Skeletal muscle cell (primary cell): ENCODE measurements around the gene CST9L.

Source experiments
- DNase-seq: peaks from one replicate; pipeline ENCODE4 v3.0.0-alpha.2; 2010; ENCODE audit warnings: low read depth
- H3K4me3 ChIP-seq: 2 replicates; pipeline ENCODE4 v1.5.1; 2011; ENCODE audit warnings: low read depth, mild to moderate bottlenecking, control low read depth, low read length, moderate library complexity

Gene CST9L

DNA sequence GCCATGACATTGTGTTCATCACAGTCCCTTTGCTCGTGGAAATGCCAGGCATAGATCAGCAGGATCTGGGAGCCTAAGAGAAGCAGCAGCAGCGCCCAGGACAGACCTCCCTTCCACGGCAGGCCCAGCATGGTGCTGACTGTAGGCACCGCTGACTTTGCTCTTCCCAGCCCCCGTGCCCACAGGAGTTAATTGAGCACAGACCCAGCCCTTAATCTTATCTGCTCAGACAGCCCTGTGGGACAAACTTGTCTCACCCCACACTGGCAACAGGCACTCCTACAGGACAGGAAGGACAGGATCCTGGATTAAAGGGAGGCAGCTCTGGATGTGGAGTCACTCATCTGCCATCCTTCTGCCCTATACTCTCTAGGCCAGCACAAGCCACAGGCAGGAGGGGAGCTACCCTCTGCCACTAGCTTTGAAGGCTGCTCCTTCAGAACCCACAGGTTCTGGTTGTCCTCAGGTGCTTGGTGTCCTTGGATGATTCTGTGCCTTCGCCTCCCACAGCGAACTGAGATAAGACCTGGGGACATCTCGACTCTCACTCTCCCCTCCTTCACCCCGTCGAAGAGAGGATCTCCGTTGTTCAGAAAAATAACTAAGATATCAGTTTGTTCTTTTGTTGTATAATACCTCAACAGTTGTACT is at the start of gene CST9L:
Gene CST9L (minus strand): TSS at position 165 of the 651 bp plus-strand sequence. CDS start 34 bp downstream, at position 131.
- no peak for DNase-seq
- H3K4me3 ChIP-seq, result no peak within 1 kb of the TSS

DNA sequence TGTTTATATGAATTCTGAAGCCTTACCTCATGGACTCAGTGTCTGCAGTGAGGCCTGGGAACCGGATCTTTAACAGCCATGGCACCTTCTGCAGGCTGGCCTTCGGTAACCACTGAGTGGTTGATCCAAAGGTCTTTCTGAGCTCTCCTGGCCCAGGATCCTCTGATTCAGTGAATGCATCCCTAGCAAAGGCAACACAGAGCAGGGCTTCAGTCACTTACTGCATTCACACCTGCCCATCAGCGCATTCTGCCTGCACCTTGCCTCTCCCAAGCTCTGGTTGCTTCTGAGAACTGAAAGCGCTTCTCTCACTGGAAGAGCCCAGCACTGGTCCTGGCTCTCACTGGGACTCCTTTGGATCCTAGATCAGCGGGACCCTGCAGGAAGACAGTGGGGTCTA is 45.9 kb upstream of the CST9L start:
- no peak overlapping the region for H3K4me3 ChIP-seq
- no peak for DNase-seq

DNA sequence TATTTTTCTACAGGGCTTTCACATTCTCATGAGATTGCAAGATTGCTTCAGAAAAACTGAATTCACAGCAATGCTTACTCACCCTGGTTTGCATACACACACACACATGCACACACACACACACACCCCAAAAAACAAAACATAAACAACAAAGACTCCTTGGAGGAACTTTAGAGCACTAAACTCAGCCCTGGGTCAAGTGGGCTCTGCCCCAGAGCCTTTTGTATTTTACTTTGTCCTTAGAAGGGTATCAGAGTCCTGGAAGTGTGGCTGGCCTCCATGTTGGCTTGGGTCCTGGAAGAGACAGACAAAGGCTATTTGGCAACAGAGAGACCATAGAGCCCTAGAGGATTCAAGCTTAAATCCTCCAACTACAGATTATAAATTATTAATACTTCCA is 45.4 kb upstream of the CST9L start:
- DNase-seq, result peak; percentile 45
- H3K4me3 ChIP-seq, result no peak overlapping the region

DNA sequence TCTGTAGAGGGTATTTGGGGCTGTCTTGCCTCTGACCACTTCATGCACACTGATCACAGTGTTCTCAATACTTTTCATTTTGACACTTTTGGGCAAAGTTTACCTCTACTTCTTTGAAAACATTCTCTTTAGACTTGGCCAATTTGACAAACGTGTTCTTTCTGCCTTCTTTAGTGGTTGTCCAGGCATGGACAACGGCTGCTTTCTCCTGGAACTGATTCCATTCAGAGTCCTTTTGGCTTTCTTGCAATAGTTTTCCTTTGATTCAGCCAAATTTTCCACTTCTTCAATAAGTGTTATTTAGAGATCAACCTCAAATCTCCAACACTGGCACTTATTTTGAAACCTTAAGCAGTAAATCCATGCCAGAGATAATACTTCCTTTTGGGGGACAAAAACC is 44.1 kb upstream of the CST9L start:
- no peak for DNase-seq
- H3K4me3 ChIP-seq, result no peak overlapping the region

DNA sequence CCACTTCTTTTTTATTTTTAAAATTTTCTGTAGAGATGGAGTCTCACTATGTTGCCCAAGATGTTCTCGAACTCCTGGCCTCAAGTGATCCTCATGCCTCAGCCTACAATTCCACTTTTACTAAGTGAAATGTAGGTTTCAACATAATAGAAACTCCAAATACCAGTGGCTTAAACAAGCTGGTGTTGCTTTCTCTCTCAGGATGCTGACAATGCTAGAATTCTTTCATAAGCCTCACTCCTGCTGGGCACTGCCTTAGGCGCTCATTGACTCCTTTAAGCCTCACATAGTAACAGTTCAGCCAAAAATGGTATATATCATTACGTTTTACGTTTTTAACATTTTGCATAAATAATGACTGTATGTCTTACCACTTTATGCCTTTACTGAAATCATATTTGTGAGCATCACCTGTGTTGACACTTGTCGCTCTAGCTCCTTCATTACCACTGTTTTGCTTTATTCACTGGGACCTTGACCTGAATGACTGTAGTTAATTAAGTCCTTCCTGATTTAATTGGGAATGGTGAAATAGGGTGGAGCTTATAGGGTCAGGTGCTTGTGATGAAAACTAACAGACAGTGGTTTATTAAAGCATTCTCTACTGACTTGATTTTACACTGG is 41.3 kb upstream of the CST9L start:
- DNase-seq, result no peak
- no peak overlapping the region for H3K4me3 ChIP-seq

DNA sequence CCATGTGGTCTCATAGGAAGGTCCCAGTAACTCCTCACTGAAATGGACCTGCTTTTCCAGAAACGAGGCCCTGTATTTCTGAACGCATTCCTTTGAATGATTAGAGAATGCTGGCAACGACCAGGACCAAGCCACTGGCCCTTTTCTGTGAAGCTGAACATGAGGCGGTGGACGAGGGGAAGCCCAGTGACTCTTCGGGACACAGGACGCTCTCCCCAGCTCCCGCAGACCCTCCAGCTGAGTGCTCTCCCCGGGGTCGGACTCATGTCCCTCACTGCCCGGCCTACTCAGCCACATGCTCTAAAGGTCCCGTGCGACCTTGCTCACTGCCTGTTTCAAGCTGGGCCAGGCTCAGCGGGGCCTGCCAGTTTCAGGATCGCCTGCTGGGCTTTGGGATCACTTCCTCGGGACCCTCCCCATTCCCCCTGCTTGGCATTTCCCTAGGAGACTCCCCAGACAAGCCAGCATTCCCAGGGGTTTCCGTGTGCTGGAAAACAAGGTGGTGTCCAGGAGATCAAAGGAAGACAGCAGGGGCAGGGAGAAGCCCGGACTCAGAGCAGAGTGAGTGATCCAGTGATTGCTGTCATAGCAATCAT is 40.1 kb upstream of the CST9L start:
- no peak overlapping the region for H3K4me3 ChIP-seq
- no peak for DNase-seq

GRCh38 chr20:23607497-23608245 is 39.4 kb upstream of the CST9L start:
- DNase-seq, result no peak
- no peak overlapping the region for H3K4me3 ChIP-seq

DNA sequence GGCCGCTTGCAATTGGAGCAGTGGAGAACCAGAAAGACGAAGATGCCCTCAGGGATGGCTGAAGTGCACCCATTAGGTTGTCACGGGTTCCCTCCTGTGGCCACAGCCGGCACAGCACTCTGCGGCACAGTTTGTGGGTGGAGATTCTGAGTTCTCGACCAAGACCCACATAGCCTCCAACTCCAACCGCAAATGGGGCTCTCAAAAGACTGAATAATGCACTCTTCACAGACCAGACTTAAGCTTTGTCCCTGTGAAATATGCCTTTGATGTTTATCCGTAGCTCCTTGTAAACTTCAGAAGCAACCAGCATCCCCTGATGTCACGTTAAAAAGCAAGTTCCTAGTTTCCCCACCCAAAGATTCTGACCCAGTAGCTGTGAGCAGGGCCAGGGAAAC is 38.4 kb upstream of the CST9L start:
- DNase-seq, result no peak
- H3K4me3 ChIP-seq, result no peak overlapping the region

DNA sequence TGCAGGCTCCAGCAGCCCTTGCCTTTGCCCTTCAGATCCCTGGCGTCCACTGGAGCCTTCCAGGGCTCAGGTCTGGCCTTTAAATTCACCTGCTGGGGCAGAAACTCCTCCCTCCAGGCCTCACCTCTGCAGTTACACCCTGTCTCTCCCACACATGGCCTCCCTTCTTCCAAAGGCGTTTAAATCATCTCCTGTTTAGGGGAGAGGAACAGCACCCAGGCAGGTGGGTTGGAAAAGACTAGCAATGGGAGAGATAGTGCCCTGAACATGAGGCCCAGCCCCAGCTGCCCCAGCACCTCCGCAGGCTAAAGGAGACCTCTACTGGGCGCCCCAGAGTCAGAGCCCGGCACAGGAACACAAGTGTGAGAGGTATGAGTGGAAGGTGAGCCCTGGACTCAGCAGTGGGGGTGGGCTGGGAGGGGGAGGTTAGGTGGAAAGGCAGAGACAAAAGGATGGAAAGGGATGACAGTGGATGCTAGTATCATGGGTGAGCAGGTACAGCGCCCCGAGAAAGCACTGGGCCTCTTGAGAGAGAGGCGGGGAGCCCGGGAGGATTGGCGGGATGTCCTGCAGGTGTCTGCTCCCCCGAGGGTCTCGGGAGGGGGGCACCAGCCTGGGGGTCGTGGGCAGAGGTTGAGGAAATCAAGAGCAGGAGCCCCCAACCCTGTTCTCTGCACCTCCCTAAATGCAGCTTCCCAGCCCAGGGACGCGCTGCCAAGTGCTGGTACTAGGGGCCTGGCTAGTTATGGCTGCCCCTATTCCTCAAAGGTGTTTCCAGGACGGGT is 37.8 kb upstream of the CST9L start, which contains the start of gene CST9:
Gene CST9 (minus strand): TSS at position 51 of the 785 bp plus-strand sequence. CDS start 53 bp downstream, outside the sequence.
- no peak for DNase-seq
- H3K4me3 ChIP-seq, result no peak within 1 kb of the TSS

- DNase-seq, result no peak
- H3K4me3 ChIP-seq, result no peak overlapping the region
Measured at GRCh38 chr20:23604306-23604705, 36.0 kb upstream of the CST9L start.

GRCh38 chr20:23603321-23603720 is 35.0 kb upstream of the CST9L start:
- DNase-seq, result no peak
- no peak overlapping the region for H3K4me3 ChIP-seq

DNA sequence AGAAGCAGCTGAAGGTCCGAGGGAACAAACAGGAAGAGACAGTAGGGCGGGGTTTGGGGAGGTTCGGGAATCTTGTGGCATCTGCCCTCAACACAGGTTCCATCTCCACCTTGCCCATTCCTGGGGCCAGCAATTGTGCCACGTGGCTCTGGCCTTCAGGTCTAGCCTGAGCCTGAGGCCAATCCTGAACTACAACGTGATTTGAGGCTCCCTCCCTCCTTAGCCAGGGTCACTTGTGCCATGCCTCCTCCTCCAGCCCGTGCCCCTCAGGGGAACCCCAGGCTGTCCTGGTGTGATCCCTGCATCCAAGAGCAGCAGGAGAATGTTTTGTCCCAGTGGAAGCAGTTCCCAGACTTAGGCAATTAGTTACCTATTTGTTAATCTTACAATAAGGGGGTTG is 34.4 kb upstream of the CST9L start:
- no peak for DNase-seq
- no peak overlapping the region for H3K4me3 ChIP-seq

DNA sequence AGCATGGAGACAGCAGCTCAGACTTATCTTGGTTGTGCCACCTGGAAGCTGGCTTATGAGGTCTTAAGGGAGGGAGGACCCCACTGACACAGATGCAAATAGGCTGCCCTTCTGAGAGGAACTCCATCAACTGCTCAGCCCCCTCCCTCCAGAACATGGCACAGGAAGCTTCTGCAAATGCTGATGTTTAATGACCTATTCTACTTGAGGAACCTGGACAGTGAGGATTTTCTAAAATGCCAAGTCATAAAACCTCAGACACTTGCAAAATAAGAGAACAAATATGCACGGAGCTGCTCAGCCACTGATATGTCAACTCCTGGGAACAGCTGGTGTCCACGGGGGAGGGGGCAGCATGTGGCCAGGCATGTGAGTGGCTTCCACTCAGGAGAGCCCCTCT is 34.0 kb upstream of the CST9L start:
- H3K4me3 ChIP-seq, result no peak overlapping the region
- DNase-seq, result no peak

DNA sequence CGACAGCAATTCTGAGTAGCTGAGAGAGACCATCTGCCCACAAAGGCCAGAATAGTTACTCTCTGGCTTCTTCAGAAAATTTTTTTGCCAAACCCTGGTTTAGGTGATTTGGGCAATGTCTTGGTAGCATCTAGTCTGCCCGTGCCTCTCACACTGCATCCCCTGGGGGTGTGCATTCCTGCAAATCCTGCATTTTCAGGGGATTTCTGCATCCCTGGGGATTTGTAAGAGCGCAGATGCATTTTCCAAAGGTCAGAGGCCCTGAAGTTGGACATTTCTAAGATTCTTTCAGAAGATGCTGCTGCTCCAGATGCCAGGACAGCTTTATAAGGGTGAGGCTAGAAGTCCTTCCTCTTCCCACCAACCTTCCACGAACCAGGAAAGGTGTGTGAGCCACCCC is 33.4 kb upstream of the CST9L start:
- no peak for DNase-seq
- no peak overlapping the region for H3K4me3 ChIP-seq

DNA sequence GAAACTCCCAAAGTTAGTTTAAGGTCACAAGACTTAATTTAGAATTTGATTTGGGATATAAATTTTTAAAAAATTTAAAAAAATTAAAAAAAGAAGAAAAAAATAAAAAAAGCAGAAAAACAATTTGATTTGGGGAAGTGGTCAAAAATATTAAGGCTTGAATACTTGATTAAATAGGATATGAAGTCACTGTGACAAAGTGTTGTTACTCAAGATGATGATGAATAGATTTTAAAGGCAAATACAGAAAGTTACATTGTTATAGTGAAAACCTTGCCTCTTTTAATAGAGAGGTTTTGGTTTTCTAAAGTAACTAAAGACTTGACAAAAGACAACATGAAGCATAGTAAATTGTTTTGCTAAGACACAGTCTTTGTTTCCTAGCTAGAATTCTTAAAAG is 30.2 kb upstream of the CST9L start:
- no peak overlapping the region for H3K4me3 ChIP-seq
- no peak for DNase-seq

- DNase-seq, result no peak
- H3K4me3 ChIP-seq, result no peak overlapping the region
Measured at GRCh38 chr20:23596579-23597250, 28.4 kb upstream of the CST9L start.

DNA sequence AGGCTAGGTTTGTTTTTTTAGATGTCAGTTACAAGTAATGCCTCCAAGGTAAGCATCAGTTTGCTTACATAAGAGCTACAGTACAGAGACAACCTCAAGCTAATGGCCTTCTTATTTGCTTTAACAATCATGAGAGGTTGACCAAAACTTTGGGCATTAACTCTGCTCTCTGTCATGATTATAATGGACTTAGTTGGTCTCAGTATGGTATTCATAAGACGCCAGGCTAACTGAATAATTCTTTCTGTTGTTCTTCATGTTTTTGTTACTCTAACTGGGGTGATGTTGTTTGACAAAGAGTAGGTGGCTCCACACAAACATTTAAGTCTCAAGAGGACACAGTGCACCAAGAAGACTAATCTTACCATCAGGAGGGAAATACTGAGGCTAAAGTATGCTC is 27.7 kb upstream of the CST9L start:
- no peak overlapping the region for H3K4me3 ChIP-seq
- no peak for DNase-seq

DNA sequence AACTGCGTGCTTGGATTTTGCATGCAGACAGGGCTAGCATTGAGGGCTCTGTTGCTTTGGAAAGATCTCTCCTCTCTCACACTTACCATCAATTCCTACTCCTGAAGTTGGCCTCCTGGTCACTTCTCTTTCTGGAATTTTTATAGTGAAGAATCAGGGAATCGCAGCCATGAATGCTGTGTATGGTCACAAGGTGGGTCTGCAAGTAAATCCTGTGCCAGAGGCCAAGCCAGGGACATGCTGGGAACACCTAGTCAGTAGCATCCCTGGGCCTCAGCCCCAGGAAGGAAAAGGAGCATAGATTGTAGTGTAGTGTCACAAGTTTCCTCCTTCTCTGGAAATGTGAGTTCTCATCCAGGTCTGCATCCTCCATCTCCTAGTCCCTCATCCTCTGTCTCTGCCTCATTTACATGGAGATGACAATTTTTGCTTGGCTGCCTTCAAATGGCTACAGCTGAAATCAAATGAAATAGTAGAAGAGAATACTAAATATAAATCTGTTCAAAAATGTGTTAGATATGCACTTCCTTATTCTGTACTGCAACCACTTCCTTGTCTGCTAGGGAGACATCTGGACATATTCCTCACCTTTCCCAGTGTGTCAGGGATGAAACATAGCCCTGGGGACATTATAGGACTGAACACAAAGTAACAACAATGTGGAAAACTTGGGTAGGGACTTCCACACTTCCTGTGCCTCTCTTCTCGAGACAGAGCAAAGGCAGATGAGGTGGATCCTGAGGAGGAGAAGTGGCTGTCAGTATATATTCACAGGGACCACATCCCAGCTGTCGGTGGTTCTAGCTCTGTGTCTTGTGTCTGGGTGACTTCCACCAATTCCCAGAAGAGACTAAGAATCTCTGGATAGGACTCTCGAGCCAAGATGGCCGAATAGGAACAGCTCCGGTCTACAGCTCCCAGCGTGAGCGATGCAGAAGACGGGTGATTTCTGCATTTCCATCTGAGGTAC is 20.4 kb upstream of the CST9L start:
- no peak for DNase-seq
- H3K4me3 ChIP-seq, result no peak overlapping the region
